PFSK-1 (cell line): Measurements from ENCODE around the gene CT47C1.

Experiments
- FOXP2 ChIP-seq: optimal IDR thresholded peaks from 2 replicates; pipeline ENCODE3; 2011; ENCODE audit warnings: borderline replicate concordance, control low read depth, inconsistent platforms; ENCODE audit not compliant: insufficient read depth; ENCODE audit errors: extremely low read length, extremely low read depth
- POLR2AphosphoS5 ChIP-seq: IDR thresholded peaks from 2 replicates; pipeline ENCODE4 v1.6.1; 2012; ENCODE audit warnings: low read depth, mild to moderate bottlenecking, control low read depth, low read length, moderate library complexity
- REST ChIP-seq, 2 experiments: IDR thresholded peaks; 2 replicates each; pipeline versions ENCODE4 v1.6.1 to v1.8.0; 2011 to 2012; ENCODE audit warnings: low read depth in 2 of 2, low read length in 2 of 2, control low read depth in 1 of 2, inconsistent platforms in 1 of 2, mild to moderate bottlenecking in 1 of 2, moderate library complexity in 1 of 2; ENCODE audit not compliant: insufficient read depth in 1 of 2
- SIN3A ChIP-seq: IDR thresholded peaks from 2 replicates; pipeline ENCODE4 v1.6.1; 2012; ENCODE audit warnings: mild to moderate bottlenecking, low read length, moderate library complexity, borderline replicate concordance; ENCODE audit not compliant: insufficient read depth
- TAF1 ChIP-seq: IDR thresholded peaks from 2 replicates; pipeline ENCODE4 v1.6.1; 2012; ENCODE audit warnings: low read length, control low read depth, borderline replicate concordance; ENCODE audit not compliant: insufficient read depth

Gene CT47C1

GRCh38 chrX:119036107-119037029 is 36.4 kb upstream of the CT47C1 start:
- TF ChIP-seq TAF1 (no peak), REST (IDR thresholded peaks at IDR 0.05; ENCODE audit: insufficient read depth in 1 of 2, low read depth in 2 of 2, low read length in 2 of 2) (no peak), FOXP2 (no peak), POLR2AphosphoS5 (no peak), SIN3A (no peak)

GRCh38 chrX:119040432-119040831 is 32.4 kb upstream of the CT47C1 start:
- TF ChIP-seq POLR2AphosphoS5 = no peak
- TF ChIP-seq FOXP2 = no peak
- TF ChIP-seq TAF1 = no peak
- no peak for TF ChIP-seq SIN3A
- TF ChIP-seq REST (IDR thresholded peaks at IDR 0.05; ENCODE audit: insufficient read depth in 1 of 2, low read depth in 2 of 2, low read length in 2 of 2) = no peak

DNA sequence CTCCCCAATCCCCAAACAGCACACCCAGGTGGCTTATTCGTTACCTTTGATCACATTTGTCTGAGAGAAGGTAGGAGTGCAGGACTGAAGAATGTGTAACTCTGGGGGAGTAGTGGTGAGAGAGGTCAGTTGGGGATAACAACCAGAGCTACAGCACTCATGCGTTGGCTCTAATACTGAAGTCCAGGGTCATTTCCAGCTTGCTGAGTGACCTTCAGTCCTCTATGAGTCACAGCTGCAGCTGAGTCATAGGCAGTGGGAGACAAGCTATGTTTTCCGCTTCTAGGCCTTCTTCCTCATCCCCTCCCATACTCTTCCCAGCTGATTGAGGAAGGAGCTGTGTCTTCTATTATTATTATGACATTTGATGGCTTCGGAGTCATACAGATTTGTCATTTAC is 31.6 kb upstream of the CT47C1 start:
- TF ChIP-seq TAF1 (no peak), REST (IDR thresholded peaks at IDR 0.05; ENCODE audit: insufficient read depth in 1 of 2, low read depth in 2 of 2, low read length in 2 of 2) (0 out of 4 replicates have a peak, but pooled peaks of 1 of the 2 experiments have one; percentile 20), POLR2AphosphoS5 (no peak), SIN3A (peak; percentile 68; the same call in 1 of the 2 replicates), FOXP2 (no peak)

GRCh38 chrX:119042040-119042439 is 30.8 kb upstream of the CT47C1 start:
- TF ChIP-seq POLR2AphosphoS5 (no peak), FOXP2 (no peak), REST (IDR thresholded peaks at IDR 0.05; ENCODE audit: insufficient read depth in 1 of 2, low read depth in 2 of 2, low read length in 2 of 2) (no peak), SIN3A (no peak), TAF1 (no peak)
